ENCODE measurements around the gene EHD4. TPM values are rescaled to one million over a fixed set of nuclear protein-coding genes. Genes with fewer than 3 reads are reported as not detected.

The EHD4 gene
- total RNA-seq, 1 donor from 2014 or later: 18.8 TPM

DNA sequence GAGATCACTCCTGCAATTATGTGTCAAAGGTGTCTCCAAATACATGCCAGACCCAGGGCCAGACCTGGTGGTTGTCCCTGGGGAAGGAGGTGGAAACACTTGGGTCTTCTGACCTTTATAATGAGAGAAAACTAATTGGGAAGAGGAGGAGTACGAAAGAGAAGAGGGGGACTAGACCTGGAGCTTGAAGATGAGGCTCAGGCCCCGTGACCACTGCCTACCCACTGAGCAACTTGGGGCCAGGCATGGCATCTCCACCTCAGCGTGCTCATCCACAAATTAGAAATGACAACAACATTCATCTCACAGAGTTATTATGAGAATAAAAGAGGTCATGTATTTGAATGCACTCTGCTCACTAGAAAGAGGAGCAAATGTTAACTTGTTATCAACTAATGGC is 59.1 kb downstream of the EHD4 start:
- no peak overlapping the region for H3K4me3 Mint-ChIP-seq
- no peak for DNase-seq (ENCODE audit: extremely low spot score, unreplicated experiment)
- H3K4me1 Mint-ChIP-seq (ENCODE audit: unreplicated experiment): peaks cover 24% of the 10 kb centered on the region
- peaks cover 22% of the 10 kb centered on the region for H3K36me3 Mint-ChIP-seq
- no peaks in the 10 kb centered on the region for H3K27me3 Mint-ChIP-seq
- no peak overlapping the region for H3K27ac Mint-ChIP-seq
- TF ChIP-seq, protein P1, sequence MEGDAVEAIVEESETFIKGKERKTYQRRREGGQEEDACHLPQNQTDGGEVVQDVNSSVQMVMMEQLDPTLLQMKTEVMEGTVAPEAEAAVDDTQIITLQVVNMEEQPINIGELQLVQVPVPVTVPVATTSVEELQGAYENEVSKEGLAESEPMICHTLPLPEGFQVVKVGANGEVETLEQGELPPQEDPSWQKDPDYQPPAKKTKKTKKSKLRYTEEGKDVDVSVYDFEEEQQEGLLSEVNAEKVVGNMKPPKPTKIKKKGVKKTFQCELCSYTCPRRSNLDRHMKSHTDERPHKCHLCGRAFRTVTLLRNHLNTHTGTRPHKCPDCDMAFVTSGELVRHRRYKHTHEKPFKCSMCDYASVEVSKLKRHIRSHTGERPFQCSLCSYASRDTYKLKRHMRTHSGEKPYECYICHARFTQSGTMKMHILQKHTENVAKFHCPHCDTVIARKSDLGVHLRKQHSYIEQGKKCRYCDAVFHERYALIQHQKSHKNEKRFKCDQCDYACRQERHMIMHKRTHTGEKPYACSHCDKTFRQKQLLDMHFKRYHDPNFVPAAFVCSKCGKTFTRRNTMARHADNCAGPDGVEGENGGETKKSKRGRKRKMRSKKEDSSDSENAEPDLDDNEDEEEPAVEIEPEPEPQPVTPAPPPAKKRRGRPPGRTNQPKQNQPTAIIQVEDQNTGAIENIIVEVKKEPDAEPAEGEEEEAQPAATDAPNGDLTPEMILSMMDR (conservative IDR thresholded peaks at IDR 0.05): no peak
- H3K9me3 Mint-ChIP-seq: no peaks in the 10 kb centered on the region

DNA sequence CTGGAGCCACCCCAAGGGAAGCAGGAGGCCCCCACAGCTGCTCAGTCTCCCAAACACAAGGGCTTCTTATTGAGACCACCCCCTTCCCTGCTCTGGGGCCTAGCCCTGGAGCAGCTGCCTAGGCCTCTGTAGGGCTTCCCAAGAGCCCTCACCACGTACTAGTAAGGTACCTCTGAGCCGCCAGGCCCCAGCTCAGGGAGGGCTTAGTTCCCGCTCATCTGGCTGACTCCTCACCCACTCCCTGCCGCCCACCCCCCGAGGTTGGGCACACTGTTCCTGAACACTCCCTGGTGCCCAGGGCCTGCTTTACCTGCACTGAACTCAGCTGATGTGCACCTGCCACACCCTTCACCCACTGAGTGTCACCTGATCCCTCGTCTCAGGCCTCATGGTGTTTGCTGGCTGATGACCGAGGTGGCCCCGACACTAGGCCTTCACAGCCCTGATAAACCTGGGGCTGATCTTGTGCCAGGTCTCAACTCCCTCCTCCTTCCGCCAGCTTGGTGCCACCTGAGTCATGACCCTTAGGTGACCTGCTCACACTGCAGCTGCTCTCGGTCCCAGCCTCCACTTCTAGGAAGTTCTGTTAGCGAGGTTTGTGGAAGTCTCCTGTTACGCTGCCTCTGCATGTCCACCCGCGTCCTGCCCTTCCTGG is 60.5 kb downstream of the EHD4 start:
- no peaks in the 10 kb centered on the region for H3K27me3 Mint-ChIP-seq

DNA sequence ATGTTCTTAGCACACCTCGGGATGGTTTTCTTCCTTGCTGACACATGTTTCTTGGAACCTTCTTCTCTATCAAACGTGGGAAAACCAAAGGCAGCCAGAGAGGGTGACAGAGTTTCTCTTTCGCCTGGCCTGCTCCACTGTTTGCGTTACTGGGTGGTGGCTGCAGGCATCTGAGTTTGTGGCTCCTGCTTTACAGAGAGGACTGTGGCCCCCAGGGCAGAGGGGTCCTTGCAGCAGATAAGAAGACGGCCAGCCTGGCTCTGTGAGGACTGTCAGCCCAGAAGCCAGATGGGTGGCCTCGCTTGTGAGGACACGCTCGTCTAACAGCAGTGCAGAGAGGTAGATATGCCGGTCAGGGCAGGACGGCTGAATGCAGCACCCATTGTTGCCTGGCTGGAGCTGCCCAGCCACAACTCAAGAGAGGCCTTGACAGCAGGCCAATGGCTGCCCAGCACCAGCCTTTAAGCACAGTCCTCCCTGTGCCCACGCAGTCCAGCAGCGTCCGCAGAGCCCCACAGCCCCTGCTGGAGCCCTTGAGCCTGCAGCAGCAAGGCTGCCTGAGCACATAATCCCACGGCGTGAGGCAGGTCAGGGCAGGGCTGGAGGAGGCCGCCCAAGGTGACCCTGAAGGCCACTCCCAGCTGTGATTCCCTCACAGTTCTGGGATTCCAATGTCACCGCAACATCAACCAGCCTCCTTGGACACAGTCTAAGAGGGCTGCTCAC is 63.5 kb downstream of the EHD4 start:
- H3K27me3 Mint-ChIP-seq: no peaks in the 10 kb centered on the region
- TF ChIP-seq, protein P1 (conservative IDR thresholded peaks at IDR 0.05): no peak
- H3K4me3 Mint-ChIP-seq: no peak overlapping the region
- DNase-seq (ENCODE audit: extremely low spot score, unreplicated experiment): no peak
- H3K36me3 Mint-ChIP-seq: peaks cover 8% of the 10 kb centered on the region
- peaks cover 39% of the 10 kb centered on the region for H3K4me1 Mint-ChIP-seq (ENCODE audit: unreplicated experiment)
- H3K27ac Mint-ChIP-seq: peak overlapping the region; percentile 72
- no peaks in the 10 kb centered on the region for H3K9me3 Mint-ChIP-seq

More for the DNA sequence above, 60.5 kb downstream of the EHD4 start:
- Mint-ChIP-seq H3K27ac (no peak overlapping the region), H3K9me3 (no peaks in the 10 kb centered on the region), H3K36me3 (peaks cover 13% of the 10 kb centered on the region), H3K4me3 (no peak overlapping the region), H3K4me1 (ENCODE audit: unreplicated experiment) (peaks cover 18% of the 10 kb centered on the region)
- no peak for DNase-seq (ENCODE audit: extremely low spot score, unreplicated experiment)
- TF ChIP-seq, protein P1 (conservative IDR thresholded peaks at IDR 0.05): no peak

DNA sequence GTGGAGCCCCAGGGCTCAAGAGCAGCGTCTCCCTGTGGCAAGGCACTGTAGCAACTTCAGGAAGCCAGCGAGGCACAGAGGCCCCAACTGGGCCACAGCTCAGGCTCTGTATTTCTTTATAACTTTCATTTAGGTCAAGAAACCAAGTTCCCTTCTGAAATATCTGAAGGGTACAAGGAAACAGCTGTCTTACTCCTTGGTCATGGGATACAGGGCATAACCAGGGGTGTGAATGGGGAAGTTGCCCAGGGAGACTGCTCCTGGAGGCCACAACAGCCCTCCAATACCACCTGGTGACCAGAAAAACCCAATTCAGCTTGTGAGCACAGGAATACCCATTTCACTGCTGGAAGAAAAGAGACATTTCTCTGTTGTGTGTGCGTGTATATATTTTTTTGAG is 65.2 kb downstream of the EHD4 start:
- no peak overlapping the region for H3K4me3 Mint-ChIP-seq
- TF ChIP-seq, protein P1 (conservative IDR thresholded peaks at IDR 0.05): no peak
- no peak overlapping the region for H3K27ac Mint-ChIP-seq
- no peaks in the 10 kb centered on the region for H3K27me3 Mint-ChIP-seq
- no peaks in the 10 kb centered on the region for H3K9me3 Mint-ChIP-seq
- no peak for DNase-seq (ENCODE audit: extremely low spot score, unreplicated experiment)
- H3K4me1 Mint-ChIP-seq (ENCODE audit: unreplicated experiment): peaks cover 35% of the 10 kb centered on the region
- peaks cover 8% of the 10 kb centered on the region for H3K36me3 Mint-ChIP-seq

DNA sequence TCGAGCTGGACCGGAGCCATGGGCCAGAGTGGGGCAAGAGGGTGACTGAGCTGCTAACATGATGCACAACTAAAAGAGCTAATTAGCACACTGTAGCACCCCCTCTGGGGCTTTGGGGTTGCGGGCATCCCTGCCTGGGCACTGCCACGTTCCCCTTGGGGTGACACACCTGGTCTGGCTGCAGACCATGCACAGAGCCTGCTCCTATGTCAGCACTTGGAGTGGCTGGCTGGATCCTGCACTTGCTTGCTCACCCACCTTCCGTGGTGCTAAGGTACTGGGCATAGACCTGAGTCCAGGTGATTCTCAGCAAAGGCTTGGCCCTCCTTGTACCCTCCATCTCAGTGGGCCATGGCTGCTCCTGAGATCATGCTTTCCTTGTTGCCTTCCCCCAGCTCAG is 65.7 kb downstream of the EHD4 start:
- DNase-seq (ENCODE audit: extremely low spot score, unreplicated experiment): no peak
- no peak overlapping the region for H3K27ac Mint-ChIP-seq
- no peaks in the 10 kb centered on the region for H3K27me3 Mint-ChIP-seq
- H3K9me3 Mint-ChIP-seq: no peaks in the 10 kb centered on the region
- peaks cover 37% of the 10 kb centered on the region for H3K4me1 Mint-ChIP-seq (ENCODE audit: unreplicated experiment)
- H3K4me3 Mint-ChIP-seq: no peak overlapping the region
- TF ChIP-seq, protein P1 (conservative IDR thresholded peaks at IDR 0.05): no peak
- H3K36me3 Mint-ChIP-seq: peaks cover 8% of the 10 kb centered on the region

Data from type B pancreatic cell (in vitro differentiated cells).